Fibroblast of villous mesenchyme (primary cell): Measurements from ENCODE around the gene SH2D3A. TPM values are rescaled to one million over a fixed set of nuclear protein-coding genes. Genes with fewer than 3 reads are reported as not detected.
A peak's percentile ranks its signal among the peaks of the same experiment; 100 is the strongest.
"Not testable (repeated sequence)": the region's sequence is repeated elsewhere in the genome, so short reads cannot be mapped to it uniquely, and the experiment has no call there.

Experiments used
- DNase-seq: peaks from one replicate; pipeline ENCODE4 v3.0.0-alpha.2; 2010; ENCODE audit warnings: low read depth
- H3K4me3 ChIP-seq: 2 replicates; pipeline ENCODE4 v1.5.1; 2011; ENCODE audit warnings: low read depth, mild to moderate bottlenecking, low read length
- CTCF ChIP-seq: IDR thresholded peaks from 2 replicates; pipeline ENCODE4 v1.5.1; 2012; ENCODE audit warnings: low read depth, mild to moderate bottlenecking, low read length; ENCODE audit not compliant: insufficient read depth
- total RNA-seq: library from RNA; depleted of rRNA; stranded (reverse); fragments of >200 nt; gene quantifications from 2 replicates; pipeline ENCODE4 v1.2.3, GENCODE V29; 2012

SH2D3A gene
- total RNA-seq, 1 donor = under 0.01 TPM

GRCh38 chr19:6769006-6769619, 1.9 kb upstream of the SH2D3A start:
- peak; percentile 42 for DNase-seq
- no peak overlapping the region for H3K4me3 ChIP-seq
- TF ChIP-seq CTCF = peak; percentile 51

GRCh38 chr19:6768236-6768785, 1.1 kb upstream of the SH2D3A start:
- DNase-seq = no peak
- no peak for TF ChIP-seq CTCF
- no peak overlapping the region for H3K4me3 ChIP-seq

- DNase-seq = no peak
- H3K4me3 ChIP-seq = peak overlapping the region; percentile 34
Observed at GRCh38 chr19:6767081-6767356, 216 bp downstream of the SH2D3A start.

GRCh38 chr19:6766357-6767080, 716 bp downstream of the SH2D3A start:
- TF ChIP-seq CTCF = no peak
- DNase-seq = no peak
- H3K4me3 ChIP-seq = no peak overlapping the region

More at GRCh38 chr19:6767081-6767356, 216 bp downstream of the SH2D3A start:
- no peak for TF ChIP-seq CTCF

GRCh38 chr19:6765738-6766356, 1.4 kb downstream of the SH2D3A start:
- H3K4me3 ChIP-seq = no peak overlapping the region
- no peak for TF ChIP-seq CTCF
- no peak for DNase-seq

- H3K4me3 ChIP-seq, DNase-seq: not testable (repeated sequence)
Observed at GRCh38 chr19:6762253-6762797, 4.9 kb downstream of the SH2D3A start.

GRCh38 chr19:6761053-6761676, 6.1 kb downstream of the SH2D3A start:
- no peak overlapping the region for H3K4me3 ChIP-seq
- TF ChIP-seq CTCF = no peak
- DNase-seq = no peak
